HepG2 (cell line): Measurements from ENCODE around the gene LMOD2. TPM values are rescaled to one million over a fixed set of nuclear protein-coding genes. Genes with fewer than 3 reads are reported as not detected.
A peak's percentile ranks its signal among the peaks of the same experiment; 100 is the strongest.

ENCODE experiments used
- ATAC-seq: fragments of 200-7000 bp; cut with Tn5 transposase; 3 replicates; pipeline ENCODE4 v1.9.1; 2020; ENCODE audit warnings: mild to moderate bottlenecking, moderate library complexity
- BruUV-seq: library from RNA; stranded (reverse); fragments of 400-500 nt; replicated peaks from 2 replicates; lab custom pipeline; 2021; lab: Mats Ljungman, UMichigan
- CTCF ChIA-PET: fragments of 300-600 bp; formaldehyde crosslinking; extraction: SDS; loops from one replicate; lab custom pipeline; 2021; ENCODE audit warnings: low total read pairs, inconsistent platforms, low intra/inter-chr PET ratio; lab: Yijun Ruan, JAX
- POLR2A ChIA-PET: fragments of 350-600 bp; sonication (Branson Sonifier 250); formaldehyde crosslinking; loops from one replicate; lab custom pipeline; 2020; ENCODE audit warnings: antibody characterized with exemption, inconsistent platforms; lab: Yijun Ruan, JAX
- DNase-seq: peaks from one replicate; pipeline ENCODE4 v3.0.0-alpha.2; 2015; ENCODE audit warnings: low spot score
- FAIRE-seq: peaks from 3 replicates; lab custom pipeline; 2011; peaks lifted over from hg19 to GRCh38; lab: Jason Lieb, UNC
- H2AFZ ChIP-seq: one replicate; pipeline ENCODE4 v1.6.1; 2011; ENCODE audit warnings: low read length, inconsistent platforms
- H3K27ac ChIP-seq: fragments of 300-600 bp; 3 replicates; pipeline ENCODE4 v1.8.0; 2011; ENCODE audit warnings: mixed run types, mild to moderate bottlenecking, mixed read lengths, low read length, inconsistent platforms; ENCODE audit not compliant: insufficient read depth; ENCODE audit errors: extremely low read length
- H3K27me3 ChIP-seq, 2 experiments: fragments of 200-600 bp in 1 of 2; 2 replicates in 1 of 2; 3 replicates in 1 of 2; pipeline versions ENCODE4 v1.6.0 to v1.8.0; 2011; ENCODE audit warnings: low read length in 2 of 2, mild to moderate bottlenecking in 2 of 2, moderate library complexity in 2 of 2, inconsistent platforms in 1 of 2; ENCODE audit not compliant: insufficient read depth in 2 of 2, control insufficient read depth in 1 of 2
- H3K36me3 ChIP-seq, 2 experiments: fragments of 200-600 bp in 1 of 2; replicated peaks in 1 of 2; 2 replicates in 1 of 2; 3 replicates in 1 of 2; pipeline versions ENCODE4 v1.5.1 to v1.8.0; 2011; ENCODE audit warnings: low read length in 2 of 2, inconsistent platforms in 1 of 2; ENCODE audit not compliant: insufficient read depth in 2 of 2, control insufficient read depth in 1 of 2
- H3K4me1 ChIP-seq: 2 replicates; pipeline ENCODE4 v1.5.1; 2012; ENCODE audit warnings: low read length, inconsistent platforms; ENCODE audit not compliant: insufficient read depth
- H3K4me2 ChIP-seq: 2 replicates; pipeline ENCODE4 v1.6.0; 2011; ENCODE audit warnings: low read depth, low read length, inconsistent platforms
- H3K4me3 ChIP-seq, 3 experiments: fragments of 200-600 bp in 1 of 3; sonication (generic), shearing (Covaris generic) in 1 of 3; replicated peaks in 1 of 3; 2 replicates each; pipeline ENCODE4 v1.5.1; 2011 to 2016; ENCODE audit warnings: low read length in 3 of 3, inconsistent platforms in 2 of 3, low read depth in 2 of 3, mild to moderate bottlenecking in 2 of 3, control low read depth in 1 of 3, mixed read lengths in 1 of 3; ENCODE audit not compliant: insufficient read depth in 1 of 3
- H3K79me2 ChIP-seq: one replicate; pipeline ENCODE4 v1.6.1; 2011; ENCODE audit warnings: low read length, inconsistent platforms; ENCODE audit not compliant: insufficient read depth
- H3K9ac ChIP-seq: 2 replicates; pipeline ENCODE4 v1.6.0; 2011; ENCODE audit warnings: mild to moderate bottlenecking, low read depth, low read length, inconsistent platforms; ENCODE audit not compliant: insufficient read depth
- H3K9me3 ChIP-seq: 2 replicates; pipeline ENCODE4 v1.5.1; 2012; ENCODE audit warnings: mild to moderate bottlenecking, low read length
- H4K20me1 ChIP-seq: 2 replicates; pipeline ENCODE4 v1.6.0; 2011; ENCODE audit warnings: inconsistent platforms, mild to moderate bottlenecking, low read length, moderate library complexity; ENCODE audit not compliant: insufficient read depth
- ATF7 ChIP-seq, 2 experiments: fragments of 450-650 bp in 1 of 2; sonication (generic) in 1 of 2; formaldehyde crosslinking in 1 of 2; IDR thresholded peaks; 2 replicates each; pipeline versions ENCODE4 v1.4.0 to v1.6.1; 2016 to 2020; ENCODE audit warnings: antibody characterized with exemption in 1 of 2, mild to moderate bottlenecking in 1 of 2, missing genetic modification reagents in 1 of 2
- POLR2A ChIP-seq, 2 experiments: IDR thresholded peaks; 2 replicates each; pipeline ENCODE4 v1.6.1; 2011; ENCODE audit warnings: low read depth in 2 of 2, low read length in 2 of 2, mild to moderate bottlenecking in 1 of 2, moderate library complexity in 1 of 2; ENCODE audit not compliant: insufficient read depth in 1 of 2
- RBM22 ChIP-seq: fragments of 200-400 bp; formaldehyde crosslinking; optimal IDR thresholded peaks from 2 replicates; pipeline ENCODE3; 2017; ENCODE audit warnings: mild to moderate bottlenecking, low read length, moderate library complexity
- ZBTB25 ChIP-seq: IDR thresholded peaks from 2 replicates; pipeline ENCODE4 v1.6.1; 2018; ENCODE audit warnings: missing genetic modification reagents
- WGBS: methylation state at CpG from one replicate; pipeline ENCODE4 v1.1.6; 2017; ENCODE audit warnings: low lambda C conversion rate; 5-methylcytosine and 5-hydroxymethylcytosine counted together
- in situ Hi-C: cut with HindIII; loops from 2 replicates; pipeline ENCODE4 v1.10.0; 2017; ENCODE audit warnings: low pct_unique_long_range_greater_than_20kb; ENCODE audit not compliant: extremely low pct_ligation_motif_present
- intact Hi-C: fragments of 100-400 bp; cut with micrococcal nuclease; formaldehyde crosslinking; loops from one replicate; pipeline ENCODE4 v1.10.0; 2022; ENCODE audit not compliant: unreplicated experiment
- polyA plus RNA-seq, 8 experiments: library from polyadenylated mRNA; depleted of rRNA in 3 of 8; stranded (reverse) in 7 of 8; unstranded in 1 of 8; fragments of >200 nt; fragmentation: Illumina TruSeq in 4 of 8; extraction: Trizol in 4 of 8; gene quantifications; 2 replicates each; pipeline versions ENCODE4 v1.2.1 to v1.2.3, GENCODE V29; 2011 to 2016; ENCODE audit warnings: low read depth in 4 of 8, missing spikeins in 1 of 8, mixed read lengths in 1 of 8; ENCODE audit not compliant: insufficient read depth in 1 of 8
- total RNA-seq, 5 experiments: library from RNA; depleted of rRNA; stranded (reverse); fragments of >200 nt; fragmentation: Illumina TruSeq; extraction: Trizol; gene quantifications; 2 replicates each; pipeline ENCODE4 v1.2.3, GENCODE V29; 2016; ENCODE audit warnings: low read depth in 1 of 5

Gene LMOD2
- total and polyA plus RNA-seq, 2 of the 13 experiments (the other 11 are each of a cell fraction or from before 2014, with no cell fraction given): not detected

DNA sequence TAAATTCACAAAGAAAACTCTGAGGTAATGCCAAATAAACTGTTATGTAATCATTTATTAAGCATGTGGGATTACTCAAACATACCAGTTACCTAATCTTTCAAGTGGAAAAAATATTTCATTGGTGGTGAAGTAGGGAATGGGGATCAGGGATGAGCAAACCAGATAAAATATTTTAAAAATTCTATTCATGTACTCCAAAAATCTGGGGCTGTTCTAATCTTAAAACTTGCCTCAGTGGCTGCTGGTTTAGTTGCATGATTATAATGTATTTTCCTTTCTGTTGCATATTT is 19.5 kb downstream of the LMOD2 start:
- Histone ChIP-seq H3K27me3 (no peaks in the 10 kb centered on the region), H3K9ac (no peak overlapping the region), H3K4me3 (no peak overlapping the region), H4K20me1 (no peaks in the 10 kb centered on the region), H3K27ac (no peak overlapping the region), H3K4me2 (no peak overlapping the region), H3K9me3 (no peaks in the 10 kb centered on the region), H3K79me2 (no peaks in the 10 kb centered on the region), H3K36me3 (peaks cover 0 to 2% of the 10 kb centered on the region in 2 experiments; a peak in 2 of 5 replicates), H2AFZ (no peak overlapping the region), H3K4me1 (no peaks in the 10 kb centered on the region)
- intact Hi-C loops (no loop called here), in situ Hi-C loops (no loop called here)
- no peak for ATAC-seq
- ChIA-PET POLR2A (no interaction called here), CTCF (no interaction called here)
- no peak for FAIRE-seq
- no TSS peak for BruUV-seq
- no peak for DNase-seq
- TF ChIP-seq POLR2A (IDR thresholded peaks at IDR 0.05; ENCODE audit: insufficient read depth in 1 of 2, low read depth in 2 of 2, low read length in 2 of 2) (no peak), ATF7 (IDR thresholded peaks at IDR 0.05) (0 out of 2 replicates have a peak, but pooled peaks have one; percentile 6), ATF7 (CRISPR knock-in tag; IDR thresholded peaks at IDR 0.05) (no peak)

DNA sequence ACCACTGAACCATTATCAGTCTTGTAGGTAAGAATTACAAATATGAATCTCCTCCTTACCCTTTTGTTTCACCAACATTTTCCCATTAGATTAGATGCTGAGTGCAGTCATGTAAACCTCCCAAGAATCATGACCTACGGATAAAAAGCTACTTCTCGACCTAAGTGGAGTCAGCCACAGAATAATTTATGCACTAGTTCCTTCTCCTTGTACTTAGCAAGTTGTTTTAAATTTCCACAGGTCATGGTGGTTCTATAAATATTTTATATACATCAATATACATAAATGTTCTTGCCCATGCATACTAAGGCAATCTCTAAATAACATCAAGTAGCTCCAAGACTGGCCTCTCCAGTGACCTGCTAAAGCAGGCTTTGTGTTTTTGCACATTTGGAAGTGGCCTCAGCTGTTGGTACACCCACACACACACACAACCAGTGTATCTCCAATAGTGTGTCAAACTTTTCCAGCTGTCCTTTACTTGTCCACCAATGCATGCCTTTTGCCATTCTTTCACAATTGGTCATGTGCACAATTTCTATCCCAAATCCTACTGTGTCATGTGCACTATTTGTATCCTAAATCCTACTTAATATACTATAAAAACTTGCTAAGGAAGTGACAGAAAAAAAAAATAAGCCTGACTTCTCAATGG is 21.5 kb downstream of the LMOD2 start:
- Histone ChIP-seq H3K27ac (no peak overlapping the region), H2AFZ (no peak overlapping the region), H3K36me3 (peaks cover 4% of the 10 kb centered on the region in 2 experiments; a peak in 3 of 5 replicates), H3K9me3 (no peaks in the 10 kb centered on the region), H3K9ac (no peak overlapping the region), H3K4me1 (0 out of 2 replicates have a peak, but pooled peaks cover 8% of the 10 kb centered on the region), H3K79me2 (no peaks in the 10 kb centered on the region), H4K20me1 (no peaks in the 10 kb centered on the region), H3K4me3 (no peak overlapping the region), H3K4me2 (no peak overlapping the region), H3K27me3 (no peaks in the 10 kb centered on the region)
- FAIRE-seq: no peak
- in situ Hi-C loops (no loop called here), intact Hi-C loops (no loop called here)
- WGBS: 90% methylated on average over 2 of the region's 2 CpGs
- TF ChIP-seq RBM22: peak; percentile 49
- no peak for TF ChIP-seq ZBTB25 (CRISPR knock-in tag)
- CTCF ChIA-PET: no interaction called here
- no peak for ATAC-seq
- POLR2A ChIA-PET: no interaction called here
- BruUV-seq: no TSS peak
- no peak for DNase-seq
